CD14-positive monocyte (primary cell): ENCODE data around the gene ZC3H11A. TPM values are rescaled to one million over a fixed set of nuclear protein-coding genes. Genes with fewer than 3 reads are reported as not detected.

Source experiments
- DNase-seq, 3 donors: peaks; one replicate each; pipeline ENCODE4 v3.0.0-alpha.2; 2011 to 2022
- H2AFZ ChIP-seq: 2 replicates; pipeline ENCODE4 v1.6.0; 2012; ENCODE audit warnings: mild to moderate bottlenecking, low read depth, low read length, inconsistent platforms; ENCODE audit not compliant: insufficient read depth, poor library complexity, severe bottlenecking
- H3K27ac ChIP-seq, 2 donors: 1 replicate in 1 of 2; 2 replicates in 1 of 2; pipeline ENCODE4 v1.5.1; 2012 to 2013; ENCODE audit warnings: low read length in 2 of 2, control low read depth in 1 of 2, inconsistent platforms in 1 of 2, low read depth in 1 of 2, mild to moderate bottlenecking in 1 of 2
- H3K27me3 ChIP-seq, 2 donors: one replicate each; pipeline versions ENCODE4 v1.6.0 to v1.6.1; 2011 to 2013; ENCODE audit warnings: low read length in 2 of 2; ENCODE audit not compliant: control insufficient read depth in 2 of 2, insufficient read depth in 2 of 2
- H3K36me3 ChIP-seq, 2 donors: replicated peaks in 1 of 2; 1 replicate in 1 of 2; 2 replicates in 1 of 2; pipeline versions ENCODE4 v1.5.1 to v1.6.1; 2012 to 2013; ENCODE audit warnings: low read length in 2 of 2, control low read depth in 1 of 2, inconsistent platforms in 1 of 2, mild to moderate bottlenecking in 1 of 2; ENCODE audit not compliant: insufficient read depth in 2 of 2, control insufficient read depth in 1 of 2
- H3K4me1 ChIP-seq, 2 donors: 1 replicate in 1 of 2; 2 replicates in 1 of 2; pipeline versions ENCODE4 v1.5.1 to v1.6.1; 2012 to 2013; ENCODE audit warnings: low read length in 2 of 2, control low read depth in 1 of 2, inconsistent platforms in 1 of 2, mild to moderate bottlenecking in 1 of 2, moderate library complexity in 1 of 2; ENCODE audit not compliant: insufficient read depth in 2 of 2, control insufficient read depth in 1 of 2
- H3K4me2 ChIP-seq: replicated peaks from 2 replicates; pipeline ENCODE3; 2012; ENCODE audit warnings: low read length, moderate library complexity, mild to moderate bottlenecking; ENCODE audit not compliant: poor library complexity, severe bottlenecking; ENCODE audit errors: extremely low read depth
- H3K4me3 ChIP-seq, 3 experiments: fragments of 200-600 bp in 1 of 3; sonication (generic) in 1 of 3; replicated peaks in 1 of 3; 1 replicate in 2 of 3; 2 replicates in 1 of 3; pipeline ENCODE4 v1.5.1; 2011 to 2013; ENCODE audit warnings: low read length in 3 of 3, mild to moderate bottlenecking in 3 of 3, control low read depth in 2 of 3, low read depth in 2 of 3, inconsistent platforms in 1 of 3, moderate library complexity in 1 of 3
- H3K79me2 ChIP-seq: 2 replicates; pipeline ENCODE4 v1.6.0; 2012; ENCODE audit warnings: mild to moderate bottlenecking, control low read depth, inconsistent platforms, low read length, moderate library complexity; ENCODE audit not compliant: insufficient read depth
- H3K9ac ChIP-seq: 2 replicates; pipeline ENCODE4 v1.6.0; 2017; ENCODE audit warnings: low read length, mild to moderate bottlenecking; ENCODE audit not compliant: insufficient read depth, poor library complexity, severe bottlenecking
- H3K9me3 ChIP-seq, 2 donors: replicated peaks in 1 of 2; 1 replicate in 1 of 2; 2 replicates in 1 of 2; pipeline versions ENCODE4 v1.5.1 to v1.6.1; 2012 to 2013; ENCODE audit warnings: low read length in 2 of 2, control low read depth in 1 of 2; ENCODE audit not compliant: control insufficient read depth in 1 of 2, insufficient read depth in 1 of 2
- H4K20me1 ChIP-seq: 2 replicates; pipeline ENCODE4 v1.6.0; 2012; ENCODE audit warnings: mild to moderate bottlenecking, low read length, control low read depth, moderate library complexity; ENCODE audit not compliant: insufficient read depth
- H3K27ac Mint-ChIP-seq, 7 donors: one replicate each; pipeline ENCODE4 v1.8.0; 2020; ENCODE audit warnings: mild to moderate bottlenecking in 7 of 7, mixed read lengths in 7 of 7, moderate library complexity in 6 of 7, inconsistent platforms in 2 of 7
- H3K27me3 Mint-ChIP-seq, 3 donors: one replicate each; pipeline ENCODE4 v1.8.0; 2021 to 2022; ENCODE audit warnings: low read depth in 3 of 3, mild to moderate bottlenecking in 3 of 3, mixed read lengths in 3 of 3, moderate library complexity in 3 of 3, inconsistent platforms in 1 of 3
- H3K36me3 Mint-ChIP-seq, 2 donors: one replicate each; pipeline ENCODE4 v1.8.0; 2020; ENCODE audit warnings: mixed read lengths in 2 of 2, inconsistent platforms in 1 of 2, mild to moderate bottlenecking in 1 of 2
- H3K4me1 Mint-ChIP-seq: one replicate; pipeline ENCODE4 v1.8.0; 2020; ENCODE audit warnings: mild to moderate bottlenecking, mixed read lengths
- H3K4me3 Mint-ChIP-seq, 2 donors: one replicate each; pipeline ENCODE4 v1.8.0; 2020; ENCODE audit warnings: mild to moderate bottlenecking in 2 of 2, mixed read lengths in 2 of 2, moderate library complexity in 1 of 2
- H3K9me3 Mint-ChIP-seq, 7 donors: one replicate each; pipeline ENCODE4 v1.8.0; 2020 to 2022; ENCODE audit warnings: mixed read lengths in 7 of 7, mild to moderate bottlenecking in 6 of 7, moderate library complexity in 6 of 7, inconsistent platforms in 2 of 7
- CTCF ChIP-seq: fragments of 200-600 bp; IDR thresholded peaks from one replicate; pipeline ENCODE4 v1.8.0; 2022; ENCODE audit warnings: antibody characterized with exemption, mild to moderate bottlenecking
- WGBS: methylation state at CpG from one replicate; pipeline ENCODE4 v1.1.5; 2013; ENCODE audit warnings: missing lambda C conversion rate; ENCODE audit not compliant: insufficient coverage; 5-methylcytosine and 5-hydroxymethylcytosine counted together
- intact Hi-C, 2 donors: fragments of 100-400 bp; cut with micrococcal nuclease; formaldehyde crosslinking; loops; one replicate each; pipeline versions ENCODE4 v1.15.0 to v1.15.1; 2023
- polyA minus RNA-seq: library from RNA; depleted of rRNA, polyadenylated mRNA; stranded (reverse); fragments of >200 nt; gene quantifications from 2 replicates; pipeline ENCODE4 v1.2.3, GENCODE V29; 2012
- polyA plus RNA-seq, 3 donors: library from polyadenylated mRNA; depleted of rRNA in 1 of 3; unstranded in 2 of 3; stranded (reverse) in 1 of 3; fragments of 300-500 nt in 2 of 3; fragments of >200 nt in 1 of 3; fragmentation: Illumina TruSeq in 2 of 3; gene quantifications; 1 replicate in 2 of 3; 2 replicates in 1 of 3; pipeline ENCODE4 v1.2.3, GENCODE V29; 2012 to 2021
- total RNA-seq, 12 experiments: library from RNA in 1 of 12; stranded (reverse) in 1 of 12; fragments of 120-200 nt in 1 of 12; gene quantifications; one replicate each; pipeline ENCODE4 v1.2.4 and lab custom pipeline; 2013 to 2026; ENCODE audit warnings: mixed read lengths in 6 of 12, inconsistent platforms in 1 of 12

The ZC3H11A gene
- 81.3 TPM for total RNA-seq (2013)
- polyA plus RNA-seq (10 to 100 TPM; 17.8 to 59.0 (median 23.2) TPM), polyA minus RNA-seq (30.1 and 36.6 TPM in 2 replicates), total RNA-seq (lab: John Stamatoyannopoulos, UW) (1.7 to 8.2 (median 4.4) reads per million in 11 experiments)

DNA sequence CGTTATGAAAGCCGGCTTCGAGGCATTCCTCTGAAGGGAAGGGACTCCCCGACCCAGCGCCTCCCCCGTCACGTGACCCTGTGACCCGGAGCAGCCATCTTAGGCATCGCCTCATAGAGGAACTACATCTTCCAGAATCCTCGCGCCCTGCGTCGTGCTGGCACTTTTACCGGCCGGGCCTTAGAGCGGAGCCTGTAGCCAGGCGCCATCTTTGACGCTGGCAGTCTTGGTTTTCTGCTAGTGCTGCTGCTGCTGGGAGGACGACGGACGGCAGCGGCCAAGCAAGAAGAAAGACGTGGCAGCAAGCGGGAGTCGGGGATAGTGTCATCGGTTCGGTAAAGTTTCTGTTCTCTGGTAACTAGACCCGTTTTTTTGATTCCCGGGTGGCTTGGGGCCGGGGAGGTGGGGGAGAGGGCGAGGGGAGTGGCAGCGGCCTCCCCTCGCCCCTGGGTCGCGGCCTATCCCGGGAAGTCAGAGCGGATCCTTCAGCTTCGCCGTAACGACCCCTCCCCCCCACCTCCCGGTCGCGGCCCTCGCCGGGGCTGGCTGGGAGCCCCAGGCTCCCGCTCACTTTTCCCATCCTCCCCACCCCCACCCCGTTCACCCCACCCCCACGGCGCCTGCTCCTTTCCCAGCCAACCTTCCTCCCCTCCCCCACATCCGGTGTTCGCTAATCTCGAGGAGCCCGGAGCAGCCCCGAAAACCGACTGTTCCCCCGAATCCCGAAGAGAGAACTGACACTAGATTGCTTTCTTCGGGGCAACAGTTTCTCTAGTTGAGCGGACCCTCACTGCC is at the start of gene ZC3H11A, which contains the start of gene ZBED6:
TSS of gene ZC3H11A (plus strand) at position 183 of the 795 bp plus-strand sequence. CDS start 21,448 bp downstream, outside the sequence.
TSS of gene ZBED6 (plus strand) at position 183 of the 795 bp plus-strand sequence. CDS start 1,900 bp downstream, outside the sequence.
- no peaks in the 10 kb centered on the region for H3K27me3 ChIP-seq
- peak within 1 kb of the TSS; percentile 99 to 100 for H3K4me3 Mint-ChIP-seq
- H2AFZ ChIP-seq, result peak within 1 kb of the TSS; percentile 69
- peak within 1 kb of the TSS; percentile 76 to 99 (median 99) for H3K4me3 ChIP-seq
- H4K20me1 ChIP-seq, result peaks cover 48% of the 10 kb centered on the region
- H3K27ac ChIP-seq, result peak within 1 kb of the TSS; percentile 90 to 91
- peak within 1 kb of the TSS; percentile 75 for H3K4me2 ChIP-seq
- peak within 1 kb of the TSS; percentile 78 for H3K9ac ChIP-seq
- 0% methylated on average over 37 of the region's 59 CpGs for WGBS
- peaks cover 0 to 2% (median 0%) of the 10 kb centered on the region in 3 donors for H3K27me3 Mint-ChIP-seq
- H3K9me3 Mint-ChIP-seq, result no peaks in the 10 kb centered on the region
- H3K79me2 ChIP-seq, result peaks cover 51% of the 10 kb centered on the region
- H3K36me3 Mint-ChIP-seq, result peaks cover 18 to 23% of the 10 kb centered on the region in 2 donors
- peaks cover 15 to 26% of the 10 kb centered on the region in 2 donors for H3K4me1 ChIP-seq
- H3K9me3 ChIP-seq, result no peaks in the 10 kb centered on the region
- H3K27ac Mint-ChIP-seq, result peak within 1 kb of the TSS; percentile 95 to 100 (median 99)
- TF ChIP-seq CTCF, result no peak
- peaks cover 8 to 35% of the 10 kb centered on the region in 2 donors for H3K36me3 ChIP-seq
- peak; percentile 99 to 100 (median 100) for DNase-seq
- H3K4me1 Mint-ChIP-seq, result peaks cover 36% of the 10 kb centered on the region
- intact Hi-C loops, result loop anchor here (5.0 to 10.0 kb wide), 2 partner anchors 33 to 51 kb away; no protein-coding TSS in a partner anchor

DNA sequence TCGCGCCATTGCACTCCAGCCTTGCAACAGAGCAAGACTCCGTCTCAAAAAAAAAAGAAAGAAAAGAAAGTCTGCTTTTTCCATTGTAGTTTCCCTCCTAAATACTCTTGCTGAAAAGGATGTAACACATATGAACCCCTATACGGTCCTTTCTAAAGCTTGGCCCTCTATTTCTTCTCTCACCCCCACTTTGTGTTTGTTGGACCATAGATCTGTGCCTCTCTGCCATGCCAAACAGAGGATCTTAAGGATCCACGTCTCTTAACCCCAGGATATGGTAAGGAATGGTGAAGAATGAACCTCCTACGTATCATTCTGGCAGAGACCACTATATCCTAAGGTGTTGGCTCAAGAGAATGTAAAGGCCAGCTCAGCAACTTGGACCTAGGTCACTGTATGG is 49.1 kb upstream of the ZC3H11A start:
- no peaks in the 10 kb centered on the region for H3K79me2 ChIP-seq
- H3K27ac Mint-ChIP-seq, result no peak overlapping the region
- H2AFZ ChIP-seq, result no peak overlapping the region
- intact Hi-C loops, result loop anchor here in 1 of 2 donors (10.0 kb wide), 1 partner anchor 49 kb away; the partner anchor contains the start of genes ZBED6 and ZC3H11A
- no peaks in the 10 kb centered on the region for H4K20me1 ChIP-seq
- WGBS, result 100% methylated on average over 3 of the region's 6 CpGs
- H3K27me3 Mint-ChIP-seq, result peaks cover 0 to 5% (median 0%) of the 10 kb centered on the region in 3 donors
- no peak overlapping the region for H3K4me3 Mint-ChIP-seq
- peaks cover 23% of the 10 kb centered on the region for H3K4me1 Mint-ChIP-seq
- no peaks in the 10 kb centered on the region for H3K9me3 ChIP-seq
- H3K36me3 ChIP-seq, result peaks cover 2 to 11% of the 10 kb centered on the region in 2 donors
- peaks cover 11 to 18% of the 10 kb centered on the region in 2 donors for H3K4me1 ChIP-seq
- no peak overlapping the region for H3K27ac ChIP-seq
- H3K36me3 Mint-ChIP-seq, result peaks cover 7 to 15% of the 10 kb centered on the region in 2 donors
- TF ChIP-seq CTCF, result no peak
- no peak overlapping the region for H3K4me2 ChIP-seq
- H3K9me3 Mint-ChIP-seq, result peaks cover 0 to 4% (median 0%) of the 10 kb centered on the region in 7 donors
- no peak for DNase-seq
- H3K27me3 ChIP-seq, result no peaks in the 10 kb centered on the region
- no peak overlapping the region for H3K9ac ChIP-seq
- H3K4me3 ChIP-seq, result no peak overlapping the region
